Measurements from ENCODE around the gene FGD1.

GRCh38 chrX:54492340-54492739 lies 3.7 kb downstream of the FGD1 start:
- no peak for TF ChIP-seq U2AF2 (IDR thresholded peaks at IDR 0.05; ENCODE audit: low read depth, low read length)
- no peak for TF ChIP-seq HOXA5 (CRISPR knock-in tag; IDR thresholded peaks at IDR 0.05)
- no peak for TF ChIP-seq POLR2AphosphoS5 (IDR thresholded peaks at IDR 0.05; ENCODE audit: low read depth, low read length)

Measured in HepG2 (cell line).